ENCODE measurements around the gene MEGF6. TPM values are rescaled to one million over a fixed set of nuclear protein-coding genes. Genes with fewer than 3 reads are reported as not detected.
A peak's percentile ranks its signal among the peaks of the same experiment; 100 is the strongest.

Gene MEGF6
- total RNA-seq, 3 donors from 2014 or later: 19.3 to 32.1 (median 24.2) TPM

GRCh38 chr1:3506943-3507342 is 104.4 kb downstream of the MEGF6 start:
- Histone ChIP-seq H3K36me3 (no peaks in the 10 kb centered on the region), H3K4me1 (no peaks in the 10 kb centered on the region), H3K27me3 (no peaks in the 10 kb centered on the region), H3K9me3 (no peaks in the 10 kb centered on the region), H3K4me3 (no peak overlapping the region), H3K27ac (no peak overlapping the region)
- intact Hi-C loops (cut with DNase I; ENCODE audit: low total_unique reads): loop anchor here (5.0 kb wide), 1 partner anchor 1410 kb away; no protein-coding TSS in a partner anchor
- no peak for DNase-seq (ENCODE audit: low spot score in 2 of 2)
- no peak for TF ChIP-seq POLR2AphosphoS5 (IDR thresholded peaks at IDR 0.05)
- TF ChIP-seq POLR2A (IDR thresholded peaks at IDR 0.05): no peak
- no peak for TF ChIP-seq CTCF (IDR thresholded peaks at IDR 0.05)

- no peak for DNase-seq (ENCODE audit: low spot score in 2 of 2)
- no peak overlapping the region for H3K4me3 ChIP-seq
- no peaks in the 10 kb centered on the region for H3K27me3 ChIP-seq
- intact Hi-C loops (cut with DNase I; ENCODE audit: low total_unique reads): loop anchor here (5.0 kb wide), 1 partner anchor 1409 kb away; no protein-coding TSS in a partner anchor
- no peaks in the 10 kb centered on the region for H3K4me1 ChIP-seq
- no peak overlapping the region for H3K27ac ChIP-seq
- no peak for TF ChIP-seq POLR2A (IDR thresholded peaks at IDR 0.05)
- no peak for TF ChIP-seq CTCF (IDR thresholded peaks at IDR 0.05)
- TF ChIP-seq POLR2AphosphoS5 (IDR thresholded peaks at IDR 0.05): no peak
- H3K9me3 ChIP-seq: no peaks in the 10 kb centered on the region
- H3K36me3 ChIP-seq: no peaks in the 10 kb centered on the region
These were observed 105.3 kb downstream of the MEGF6 start for GRCh38 chr1:3506041-3506440.

GRCh38 chr1:3505161-3505560 is 106.1 kb downstream of the MEGF6 start:
- TF ChIP-seq POLR2A (IDR thresholded peaks at IDR 0.05): no peak
- Histone ChIP-seq H3K9me3 (no peaks in the 10 kb centered on the region), H3K27me3 (no peaks in the 10 kb centered on the region), H3K4me1 (no peaks in the 10 kb centered on the region), H3K36me3 (no peaks in the 10 kb centered on the region), H3K27ac (peak overlapping the region in 1 of 2 donors; percentile 69), H3K4me3 (no peak overlapping the region)
- intact Hi-C loops (cut with DNase I; ENCODE audit: low total_unique reads): loop anchor here (5.0 kb wide), 1 partner anchor 1408 kb away; no protein-coding TSS in a partner anchor
- no peak for DNase-seq (ENCODE audit: low spot score in 2 of 2)

- no peaks in the 10 kb centered on the region for H3K9me3 ChIP-seq
These were observed 106.5 kb downstream of the MEGF6 start for GRCh38 chr1:3504822-3505153.

GRCh38 chr1:3504151-3504821 is 107.0 kb downstream of the MEGF6 start:
- Histone ChIP-seq H3K27ac (peak overlapping the region; percentile 45 to 69), H3K4me1 (no peaks in the 10 kb centered on the region), H3K9me3 (no peaks in the 10 kb centered on the region), H3K4me3 (no peak overlapping the region), H3K27me3 (no peaks in the 10 kb centered on the region), H3K36me3 (no peaks in the 10 kb centered on the region)
- intact Hi-C loops (cut with DNase I; ENCODE audit: low total_unique reads): no loop called here
- DNase-seq (ENCODE audit: low spot score in 2 of 2): no peak
- TF ChIP-seq POLR2AphosphoS5 (IDR thresholded peaks at IDR 0.05) (peak; percentile 43 to 67 (median 45)), POLR2A (IDR thresholded peaks at IDR 0.05) (no peak)

More at GRCh38 chr1:3504822-3505153, 106.5 kb downstream of the MEGF6 start:
- TF ChIP-seq POLR2A (IDR thresholded peaks at IDR 0.05) (no peak), POLR2AphosphoS5 (IDR thresholded peaks at IDR 0.05) (no peak), CTCF (IDR thresholded peaks at IDR 0.05) (no peak)
- no peak for DNase-seq (ENCODE audit: low spot score in 2 of 2)
- Histone ChIP-seq H3K27me3 (no peaks in the 10 kb centered on the region), H3K36me3 (no peaks in the 10 kb centered on the region), H3K4me1 (no peaks in the 10 kb centered on the region), H3K27ac (peak overlapping the region in 1 of 2 donors; percentile 69), H3K4me3 (no peak overlapping the region)
- intact Hi-C loops (cut with DNase I; ENCODE audit: low total_unique reads): loop anchor here (5.0 kb wide), 1 partner anchor 1407 kb away; no protein-coding TSS in a partner anchor

- TF ChIP-seq CTCF (IDR thresholded peaks at IDR 0.05): no peak
- no peak for TF ChIP-seq POLR2A (IDR thresholded peaks at IDR 0.05)
- no peak for TF ChIP-seq POLR2AphosphoS5 (IDR thresholded peaks at IDR 0.05)
- no peaks in the 10 kb centered on the region for H3K9me3 ChIP-seq
- intact Hi-C loops (cut with DNase I; ENCODE audit: low total_unique reads): no loop called here
- no peaks in the 10 kb centered on the region for H3K4me1 ChIP-seq
- no peaks in the 10 kb centered on the region for H3K36me3 ChIP-seq
- DNase-seq (ENCODE audit: low spot score in 2 of 2): no peak
- peak overlapping the region; percentile 45 to 69 for H3K27ac ChIP-seq
- no peak overlapping the region for H3K4me3 ChIP-seq
- H3K27me3 ChIP-seq: no peaks in the 10 kb centered on the region
These were observed 107.8 kb downstream of the MEGF6 start for GRCh38 chr1:3503525-3503886.
